KMS-11 (cell line): ENCODE measurements around the gene OCA2.
"Not testable (repeated sequence)": the region's sequence is repeated elsewhere in the genome, so short reads cannot be mapped to it uniquely, and the experiment has no call there.

Source experiments
- H2AFZ ChIP-seq: fragments of 200-600 bp; sonication (generic); 2 replicates; pipeline ENCODE4 v1.6.1; 2016; ENCODE audit warnings: antibody characterized with exemption, mixed run types, low read depth
- H3K27ac ChIP-seq: fragments of 200-600 bp; sonication (generic); 2 replicates; pipeline ENCODE4 v1.6.1; 2016; ENCODE audit warnings: mild to moderate bottlenecking, mixed run types
- H3K27me3 ChIP-seq: fragments of 200-600 bp; sonication (generic); 2 replicates; pipeline ENCODE4 v1.6.1; 2017; ENCODE audit warnings: mild to moderate bottlenecking, low read depth, mixed run types, moderate library complexity; ENCODE audit not compliant: insufficient read depth
- H3K36me3 ChIP-seq: fragments of 200-600 bp; sonication (generic); 2 replicates; pipeline ENCODE4 v1.6.1; 2017; ENCODE audit warnings: mild to moderate bottlenecking, mixed run types; ENCODE audit not compliant: insufficient read depth
- H3K4me1 ChIP-seq: fragments of 200-600 bp; sonication (generic); 2 replicates; pipeline ENCODE4 v1.6.1; 2016; ENCODE audit warnings: mild to moderate bottlenecking, low read depth, mixed run types; ENCODE audit not compliant: poor library complexity, severe bottlenecking
- H3K4me2 ChIP-seq: fragments of 200-600 bp; sonication (generic); 2 replicates; pipeline ENCODE4 v1.7.0; 2016; ENCODE audit warnings: mild to moderate bottlenecking, mixed run types
- H3K4me3 ChIP-seq: fragments of 200-600 bp; sonication (generic); IDR thresholded peaks from 2 replicates; pipeline ENCODE4 v1.6.1; 2017; ENCODE audit warnings: low read depth, low read length, mixed read lengths; ENCODE audit not compliant: insufficient read depth
- H3K79me2 ChIP-seq: fragments of 200-600 bp; sonication (generic); 2 replicates; pipeline ENCODE4 v1.6.1; 2016; ENCODE audit warnings: low read depth, mixed run types; ENCODE audit not compliant: insufficient read depth
- H3K9ac ChIP-seq: fragments of 200-600 bp; sonication (generic); 2 replicates; pipeline ENCODE4 v1.6.1; 2016; ENCODE audit warnings: mild to moderate bottlenecking, mixed run types
- H4K20me1 ChIP-seq: fragments of 200-600 bp; sonication (generic); 2 replicates; pipeline ENCODE4 v1.6.1; 2016; ENCODE audit warnings: mild to moderate bottlenecking, mixed run types; ENCODE audit not compliant: insufficient read depth
- TF ChIP-seq, protein P1 (sequence below): fragments of 200-600 bp; sonication (generic); conservative IDR thresholded peaks from 2 replicates; pipeline ENCODE4 v1.6.1; 2017; ENCODE audit warnings: low read depth, mild to moderate bottlenecking, antibody characterized with exemption, low read length, moderate library complexity, mixed read lengths

Gene OCA2

GRCh38 chr15:27714675-27715074 is 384.4 kb downstream of the OCA2 start:
- Histone ChIP-seq H3K27me3 (no peaks in the 10 kb centered on the region), H4K20me1 (no peaks in the 10 kb centered on the region), H3K4me2 (no peak overlapping the region), H3K9ac (no peak overlapping the region), H3K79me2 (no peaks in the 10 kb centered on the region), H2AFZ (no peak overlapping the region), H3K27ac (no peak overlapping the region), H3K4me1 (no peaks in the 10 kb centered on the region), H3K36me3 (no peaks in the 10 kb centered on the region), H3K4me3 (no peak overlapping the region)
- TF ChIP-seq, protein P1, sequence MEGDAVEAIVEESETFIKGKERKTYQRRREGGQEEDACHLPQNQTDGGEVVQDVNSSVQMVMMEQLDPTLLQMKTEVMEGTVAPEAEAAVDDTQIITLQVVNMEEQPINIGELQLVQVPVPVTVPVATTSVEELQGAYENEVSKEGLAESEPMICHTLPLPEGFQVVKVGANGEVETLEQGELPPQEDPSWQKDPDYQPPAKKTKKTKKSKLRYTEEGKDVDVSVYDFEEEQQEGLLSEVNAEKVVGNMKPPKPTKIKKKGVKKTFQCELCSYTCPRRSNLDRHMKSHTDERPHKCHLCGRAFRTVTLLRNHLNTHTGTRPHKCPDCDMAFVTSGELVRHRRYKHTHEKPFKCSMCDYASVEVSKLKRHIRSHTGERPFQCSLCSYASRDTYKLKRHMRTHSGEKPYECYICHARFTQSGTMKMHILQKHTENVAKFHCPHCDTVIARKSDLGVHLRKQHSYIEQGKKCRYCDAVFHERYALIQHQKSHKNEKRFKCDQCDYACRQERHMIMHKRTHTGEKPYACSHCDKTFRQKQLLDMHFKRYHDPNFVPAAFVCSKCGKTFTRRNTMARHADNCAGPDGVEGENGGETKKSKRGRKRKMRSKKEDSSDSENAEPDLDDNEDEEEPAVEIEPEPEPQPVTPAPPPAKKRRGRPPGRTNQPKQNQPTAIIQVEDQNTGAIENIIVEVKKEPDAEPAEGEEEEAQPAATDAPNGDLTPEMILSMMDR, result no peak

DNA sequence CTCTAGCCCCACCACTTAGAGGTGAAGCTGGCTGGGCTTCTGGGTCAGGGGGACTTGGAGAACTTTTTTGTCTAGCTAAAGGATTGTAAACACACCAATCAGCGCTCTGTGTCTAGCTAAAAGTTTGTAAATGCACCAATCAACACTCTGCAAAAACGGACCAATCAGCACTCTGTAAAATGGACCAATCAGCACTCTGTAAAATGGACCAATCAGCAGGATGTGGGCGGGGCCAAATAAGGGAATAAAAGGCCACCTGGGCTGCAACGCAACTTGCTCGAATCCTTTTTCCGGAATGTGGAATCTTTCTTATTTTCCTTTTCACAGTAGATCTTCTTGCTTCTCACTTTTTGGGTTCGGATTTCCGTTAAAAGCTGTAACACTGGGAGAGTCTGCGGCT is 385.3 kb downstream of the OCA2 start:
- not testable (repeated sequence) for H3K4me1 ChIP-seq, H2AFZ ChIP-seq, H3K4me2 ChIP-seq, H3K79me2 ChIP-seq, H3K36me3 ChIP-seq, H3K9ac ChIP-seq, H4K20me1 ChIP-seq, H3K27ac ChIP-seq, H3K27me3 ChIP-seq, H3K4me3 ChIP-seq

DNA sequence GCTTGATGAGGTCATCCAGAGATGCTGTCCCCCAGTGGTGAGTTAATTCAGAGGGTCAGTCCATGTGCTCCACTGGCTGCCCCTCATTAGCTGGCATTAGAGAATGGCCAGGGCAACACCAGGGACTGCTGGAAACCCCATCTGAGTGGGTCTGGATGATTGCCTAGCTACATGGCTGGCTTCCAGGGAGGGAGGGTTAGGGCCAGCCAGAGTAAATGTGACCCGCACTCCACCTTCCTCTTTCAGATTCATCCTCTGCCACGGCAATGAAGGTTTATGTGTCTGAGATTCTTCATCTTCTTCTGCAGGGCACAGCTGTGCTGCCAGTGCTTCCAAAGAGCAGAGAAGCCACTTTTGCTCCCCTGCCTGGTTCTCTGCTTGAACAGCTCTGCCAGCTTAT is 391.9 kb downstream of the OCA2 start:
- Histone ChIP-seq H3K4me1 (no peaks in the 10 kb centered on the region), H3K9ac (no peak overlapping the region), H3K36me3 (no peaks in the 10 kb centered on the region), H3K27me3 (no peaks in the 10 kb centered on the region), H3K4me3 (no peak overlapping the region), H2AFZ (no peak overlapping the region), H4K20me1 (no peaks in the 10 kb centered on the region), H3K27ac (no peak overlapping the region), H3K79me2 (no peaks in the 10 kb centered on the region), H3K4me2 (no peak overlapping the region)
- TF ChIP-seq, protein P1, result no peak

DNA sequence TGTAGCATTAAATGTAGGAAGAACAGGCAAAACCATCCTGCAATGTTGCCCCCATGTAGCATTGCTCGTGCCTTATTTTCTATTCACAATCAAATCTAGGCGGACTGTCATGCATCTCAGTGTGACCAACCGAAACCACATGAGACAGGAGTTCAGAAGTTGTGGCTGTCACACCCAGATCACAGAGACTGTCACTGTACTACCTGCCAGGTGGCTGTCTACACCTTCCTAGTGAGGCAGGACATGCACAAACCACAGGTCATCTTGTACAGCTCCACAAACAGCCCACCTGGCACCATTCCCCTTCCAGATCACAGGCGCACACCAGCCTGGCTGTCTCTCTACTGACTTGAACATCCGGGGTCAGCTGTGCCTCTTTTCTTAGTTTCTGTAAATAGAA is 392.8 kb downstream of the OCA2 start:
- no peaks in the 10 kb centered on the region for H3K79me2 ChIP-seq
- H3K27ac ChIP-seq, result no peak overlapping the region
- no peak overlapping the region for H3K4me3 ChIP-seq
- no peak overlapping the region for H3K9ac ChIP-seq
- no peaks in the 10 kb centered on the region for H3K36me3 ChIP-seq
- TF ChIP-seq, protein P1, result no peak
- no peaks in the 10 kb centered on the region for H4K20me1 ChIP-seq
- H2AFZ ChIP-seq, result no peak overlapping the region
- H3K4me2 ChIP-seq, result no peak overlapping the region
- H3K4me1 ChIP-seq, result no peaks in the 10 kb centered on the region
- no peaks in the 10 kb centered on the region for H3K27me3 ChIP-seq

DNA sequence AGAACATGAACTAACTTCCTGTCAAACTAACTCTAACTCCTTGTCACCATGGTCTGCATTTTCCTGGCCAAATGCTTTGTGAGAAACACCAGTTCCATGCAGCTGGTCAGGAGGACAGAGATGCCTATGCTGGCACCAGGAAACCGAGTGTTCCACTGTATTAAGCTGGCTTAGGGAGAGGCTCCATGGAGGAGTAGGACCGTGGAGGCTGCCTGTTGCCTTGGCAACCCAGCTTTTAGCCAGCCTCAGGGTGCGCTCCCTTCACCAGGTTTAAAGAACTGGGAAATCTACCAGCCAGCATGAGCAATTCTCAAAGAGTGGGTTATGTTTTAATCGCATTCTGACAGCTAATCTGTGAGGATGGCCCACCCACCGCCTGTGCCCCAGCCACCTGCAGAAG is 394.1 kb downstream of the OCA2 start:
- H3K4me1 ChIP-seq, result no peaks in the 10 kb centered on the region
- H4K20me1 ChIP-seq, result no peaks in the 10 kb centered on the region
- H3K36me3 ChIP-seq, result no peaks in the 10 kb centered on the region
- TF ChIP-seq, protein P1, result no peak
- H3K79me2 ChIP-seq, result no peaks in the 10 kb centered on the region
- H3K4me2 ChIP-seq, result no peak overlapping the region
- no peak overlapping the region for H2AFZ ChIP-seq
- H3K27me3 ChIP-seq, result no peaks in the 10 kb centered on the region
- H3K9ac ChIP-seq, result no peak overlapping the region
- no peak overlapping the region for H3K4me3 ChIP-seq
- H3K27ac ChIP-seq, result no peak overlapping the region
